Mucosa of rectum (tissue), 2 donors: ENCODE results near the gene KCTD7.
A peak's percentile ranks its signal among the peaks of the same experiment; 100 is the strongest.
"Not testable (repeated sequence)": the region's sequence is repeated elsewhere in the genome, so short reads cannot be mapped to it uniquely, and the experiment has no call there.

Experiments used
- H3K27ac ChIP-seq, 2 donors: one replicate each; pipeline ENCODE4 v1.7.0; 2013; ENCODE audit warnings: inconsistent platforms in 2 of 2, low read depth in 2 of 2, low read length in 2 of 2
- H3K27me3 ChIP-seq, 2 donors: one replicate each; pipeline ENCODE4 v1.7.0; 2013; ENCODE audit warnings: low read length in 2 of 2; ENCODE audit not compliant: control insufficient read depth in 2 of 2, insufficient read depth in 2 of 2
- H3K36me3 ChIP-seq, 2 donors: one replicate each; pipeline ENCODE4 v1.7.0; 2013; ENCODE audit warnings: low read length in 2 of 2; ENCODE audit not compliant: control insufficient read depth in 2 of 2, insufficient read depth in 2 of 2
- H3K4me1 ChIP-seq, 2 donors: one replicate each; pipeline ENCODE4 v1.7.0; 2013; ENCODE audit warnings: low read length in 2 of 2, mild to moderate bottlenecking in 1 of 2; ENCODE audit not compliant: control insufficient read depth in 2 of 2, insufficient read depth in 2 of 2
- H3K4me3 ChIP-seq, 2 donors: one replicate each; pipeline ENCODE4 v1.7.0; 2013; ENCODE audit warnings: low read length in 2 of 2
- H3K9ac ChIP-seq, 2 donors: one replicate each; pipeline ENCODE4 v1.7.0; 2013; ENCODE audit warnings: low read length in 2 of 2, low read depth in 1 of 2, mild to moderate bottlenecking in 1 of 2
- H3K9me3 ChIP-seq, 2 donors: one replicate each; pipeline ENCODE4 v1.7.0; 2013; ENCODE audit warnings: low read length in 2 of 2; ENCODE audit not compliant: control insufficient read depth in 2 of 2
- donor health status: healthy.
- donor health status: Normal muscosa, but diverticular disease.

The KCTD7 gene

GRCh38 chr7:66591799-66592596 lies 36.7 kb upstream of the KCTD7 start:
- Histone ChIP-seq H3K36me3 (peaks cover 0 to 2% of the 10 kb centered on the region in 2 donors), H3K9ac (peak overlapping the region; percentile 83 to 90), H3K27me3 (no peaks in the 10 kb centered on the region), H3K27ac (peak overlapping the region; percentile 94 to 96), H3K4me1 (peaks cover 9 to 10% of the 10 kb centered on the region in 2 donors), H3K9me3 (no peaks in the 10 kb centered on the region), H3K4me3 (peak overlapping the region; percentile 85 to 92)

GRCh38 chr7:66592597-66593146 lies 36.0 kb upstream of the KCTD7 start:
- Histone ChIP-seq H3K27ac (peak overlapping the region; percentile 94 to 96), H3K4me1 (peaks cover 10 to 15% of the 10 kb centered on the region in 2 donors), H3K4me3 (peak overlapping the region; percentile 85 to 92), H3K9ac (peak overlapping the region; percentile 83 to 90)
- not testable (repeated sequence) for H3K36me3 ChIP-seq, H3K27me3 ChIP-seq, H3K9me3 ChIP-seq

GRCh38 chr7:66594082-66594481 lies 34.6 kb upstream of the KCTD7 start:
- peaks cover 10 to 15% of the 10 kb centered on the region in 2 donors for H3K4me1 ChIP-seq
- H3K9me3 ChIP-seq, H3K9ac ChIP-seq, H3K27ac ChIP-seq, H3K36me3 ChIP-seq, H3K27me3 ChIP-seq, H3K4me3 ChIP-seq: not testable (repeated sequence)

GRCh38 chr7:66597461-66597860 lies 31.2 kb upstream of the KCTD7 start:
- Histone ChIP-seq H3K4me3 (no peak overlapping the region), H3K27ac (no peak overlapping the region), H3K4me1 (peaks cover 3 to 11% of the 10 kb centered on the region in 2 donors), H3K9ac (no peak overlapping the region), H3K27me3 (no peaks in the 10 kb centered on the region), H3K36me3 (no peaks in the 10 kb centered on the region), H3K9me3 (no peaks in the 10 kb centered on the region)

- Histone ChIP-seq H3K4me1 (peaks cover 0 to 5% of the 10 kb centered on the region in 2 donors), H3K27me3 (no peaks in the 10 kb centered on the region), H3K9me3 (no peaks in the 10 kb centered on the region), H3K27ac (no peak overlapping the region), H3K4me3 (no peak overlapping the region), H3K36me3 (no peaks in the 10 kb centered on the region), H3K9ac (no peak overlapping the region)
Observed at GRCh38 chr7:66602159-66602558, 26.5 kb upstream of the KCTD7 start.

- Histone ChIP-seq H3K27ac (no peak overlapping the region), H3K4me1 (no peaks in the 10 kb centered on the region), H3K9ac (no peak overlapping the region), H3K9me3 (no peaks in the 10 kb centered on the region), H3K4me3 (no peak overlapping the region), H3K36me3 (no peaks in the 10 kb centered on the region), H3K27me3 (no peaks in the 10 kb centered on the region)
Observed at GRCh38 chr7:66604198-66604597, 24.5 kb upstream of the KCTD7 start.

- H3K9me3 ChIP-seq, H3K4me3 ChIP-seq, H3K36me3 ChIP-seq, H3K9ac ChIP-seq, H3K4me1 ChIP-seq, H3K27ac ChIP-seq, H3K27me3 ChIP-seq: not testable (repeated sequence)
Observed at GRCh38 chr7:66606540-66607291, 22.0 kb upstream of the KCTD7 start.

- Histone ChIP-seq H3K4me1 (no peaks in the 10 kb centered on the region), H3K4me3 (no peak overlapping the region), H3K27me3 (no peaks in the 10 kb centered on the region), H3K9me3 (no peaks in the 10 kb centered on the region), H3K27ac (no peak overlapping the region), H3K9ac (no peak overlapping the region), H3K36me3 (no peaks in the 10 kb centered on the region)
Observed at GRCh38 chr7:66609176-66609575, 19.5 kb upstream of the KCTD7 start.

- not testable (repeated sequence) for H3K36me3 ChIP-seq, H3K9ac ChIP-seq, H3K4me1 ChIP-seq
Observed at GRCh38 chr7:66614596-66614995, 14.1 kb upstream of the KCTD7 start.

GRCh38 chr7:66615699-66616098 lies 13.0 kb upstream of the KCTD7 start:
- Histone ChIP-seq H3K27me3 (no peaks in the 10 kb centered on the region), H3K4me1 (no peaks in the 10 kb centered on the region), H3K9me3 (no peaks in the 10 kb centered on the region), H3K36me3 (no peaks in the 10 kb centered on the region), H3K9ac (no peak overlapping the region), H3K4me3 (no peak overlapping the region), H3K27ac (no peak overlapping the region)

More at GRCh38 chr7:66614596-66614995, 14.1 kb upstream of the KCTD7 start:
- not testable (repeated sequence) for H3K4me3 ChIP-seq, H3K27me3 ChIP-seq, H3K9me3 ChIP-seq, H3K27ac ChIP-seq
